HEK293 (cell line): ENCODE measurements around the gene MRPL4.
A peak's percentile ranks its signal among the peaks of the same experiment; 100 is the strongest.

Experiments used
- FEZF1 ChIP-seq: fragments of 450-650 bp; formaldehyde crosslinking; IDR thresholded peaks from 2 replicates; pipeline ENCODE4 v1.5.1; 2016; ENCODE audit warnings: missing biosample characterization, missing genetic modification characterization
- GFI1B ChIP-seq: fragments of 450-650 bp; formaldehyde crosslinking; IDR thresholded peaks from 2 replicates; pipeline ENCODE4 v1.5.1; 2016; ENCODE audit warnings: missing biosample characterization, missing genetic modification characterization
- GLI4 ChIP-seq: fragments of 450-650 bp; formaldehyde crosslinking; IDR thresholded peaks from 2 replicates; pipeline ENCODE4 v1.5.1; 2016; ENCODE audit warnings: missing biosample characterization, missing genetic modification characterization
- GLIS2 ChIP-seq: fragments of 450-650 bp; formaldehyde crosslinking; IDR thresholded peaks from 2 replicates; pipeline ENCODE4 v1.5.1; 2016; ENCODE audit warnings: missing biosample characterization, missing genetic modification characterization
- KLF7 ChIP-seq: fragments of 450-650 bp; formaldehyde crosslinking; IDR thresholded peaks from 2 replicates; pipeline ENCODE4 v1.5.1; 2016; ENCODE audit warnings: missing biosample characterization, missing genetic modification characterization, borderline replicate concordance
- MYNN ChIP-seq: fragments of 450-650 bp; formaldehyde crosslinking; IDR thresholded peaks from 2 replicates; pipeline ENCODE4 v1.5.1; 2016; ENCODE audit warnings: missing biosample characterization, missing genetic modification characterization, borderline replicate concordance
- SP3 ChIP-seq: fragments of 450-650 bp; formaldehyde crosslinking; IDR thresholded peaks from 2 replicates; pipeline ENCODE4 v1.5.1; 2016; ENCODE audit warnings: missing biosample characterization, missing genetic modification characterization
- ZBTB10 ChIP-seq: fragments of 450-650 bp; formaldehyde crosslinking; IDR thresholded peaks from 2 replicates; pipeline ENCODE4 v1.5.1; 2016; ENCODE audit warnings: missing biosample characterization, missing genetic modification characterization
- ZBTB20 ChIP-seq: fragments of 450-650 bp; formaldehyde crosslinking; IDR thresholded peaks from 2 replicates; pipeline ENCODE4 v1.5.1; 2016; ENCODE audit warnings: missing biosample characterization, missing genetic modification characterization
- ZEB2 ChIP-seq: fragments of 450-650 bp; formaldehyde crosslinking; IDR thresholded peaks from 2 replicates; pipeline ENCODE4 v1.5.1; 2016; ENCODE audit warnings: missing biosample characterization, missing genetic modification characterization
- ZFP3 ChIP-seq: fragments of 450-650 bp; formaldehyde crosslinking; IDR thresholded peaks from 2 replicates; pipeline ENCODE4 v1.5.1; 2016; ENCODE audit warnings: low read depth, missing biosample characterization, missing genetic modification characterization
- ZNF112 ChIP-seq: fragments of 450-650 bp; formaldehyde crosslinking; IDR thresholded peaks from 2 replicates; pipeline ENCODE4 v1.5.0; 2017; ENCODE audit warnings: missing biosample characterization, missing genetic modification characterization
- ZNF132 ChIP-seq: fragments of 450-650 bp; formaldehyde crosslinking; IDR thresholded peaks from 2 replicates; pipeline ENCODE4 v1.5.1; 2017; ENCODE audit warnings: missing biosample characterization, missing genetic modification characterization, borderline replicate concordance
- ZNF133 ChIP-seq: fragments of 450-650 bp; formaldehyde crosslinking; IDR thresholded peaks from 2 replicates; pipeline ENCODE4 v1.5.1; 2016; ENCODE audit warnings: missing biosample characterization, missing genetic modification characterization
- ZNF239 ChIP-seq: fragments of 450-650 bp; formaldehyde crosslinking; IDR thresholded peaks from 2 replicates; pipeline ENCODE4 v1.5.1; 2016; ENCODE audit warnings: missing biosample characterization, missing genetic modification characterization
- ZNF280D ChIP-seq: fragments of 450-650 bp; formaldehyde crosslinking; IDR thresholded peaks from 2 replicates; pipeline ENCODE4 v1.5.1; 2016; ENCODE audit warnings: missing biosample characterization, missing genetic modification characterization
- ZNF292 ChIP-seq: fragments of 450-650 bp; formaldehyde crosslinking; IDR thresholded peaks from 2 replicates; pipeline ENCODE4 v1.5.1; 2016; ENCODE audit warnings: low read depth, missing biosample characterization, missing genetic modification characterization, borderline replicate concordance
- ZNF302 ChIP-seq: fragments of 450-650 bp; formaldehyde crosslinking; IDR thresholded peaks from 2 replicates; pipeline ENCODE4 v1.5.1; 2016; ENCODE audit warnings: missing biosample characterization, missing genetic modification characterization, low read depth
- ZNF311 ChIP-seq: fragments of 450-650 bp; formaldehyde crosslinking; IDR thresholded peaks from 2 replicates; pipeline ENCODE4 v1.5.1; 2017; ENCODE audit warnings: missing biosample characterization, missing genetic modification characterization, borderline replicate concordance
- ZNF37A ChIP-seq: fragments of 450-650 bp; IDR thresholded peaks from 2 replicates; pipeline ENCODE4 v1.5.1; 2018; ENCODE audit warnings: missing biosample characterization, missing genetic modification characterization
- ZNF391 ChIP-seq: fragments of 450-650 bp; formaldehyde crosslinking; IDR thresholded peaks from 2 replicates; pipeline ENCODE4 v1.5.1; 2016; ENCODE audit warnings: low read depth, missing biosample characterization, missing genetic modification characterization, borderline replicate concordance
- ZNF404 ChIP-seq: fragments of 450-650 bp; formaldehyde crosslinking; IDR thresholded peaks from 2 replicates; pipeline ENCODE4 v1.5.1; 2017; ENCODE audit warnings: missing biosample characterization, missing genetic modification characterization
- ZNF416 ChIP-seq: fragments of 450-650 bp; formaldehyde crosslinking; IDR thresholded peaks from 2 replicates; pipeline ENCODE4 v1.5.1; 2016; ENCODE audit warnings: missing biosample characterization, missing genetic modification characterization
- ZNF529 ChIP-seq: fragments of 450-650 bp; formaldehyde crosslinking; IDR thresholded peaks from 2 replicates; pipeline ENCODE4 v1.5.1; 2017; ENCODE audit warnings: missing genetic modification characterization, missing biosample characterization; ENCODE audit not compliant: insufficient replicate concordance
- ZNF544 ChIP-seq: fragments of 450-650 bp; formaldehyde crosslinking; IDR thresholded peaks from 2 replicates; pipeline ENCODE4 v1.5.0; 2017; ENCODE audit warnings: missing biosample characterization, missing genetic modification characterization
- ZNF585B ChIP-seq: fragments of 450-650 bp; formaldehyde crosslinking; IDR thresholded peaks from 2 replicates; pipeline ENCODE4 v1.5.1; 2016; ENCODE audit warnings: missing biosample characterization, missing genetic modification characterization
- ZNF645 ChIP-seq: fragments of 450-650 bp; formaldehyde crosslinking; IDR thresholded peaks from 2 replicates; pipeline ENCODE4; 2016; ENCODE audit warnings: missing biosample characterization, missing genetic modification characterization
- ZNF747 ChIP-seq: fragments of 450-650 bp; formaldehyde crosslinking; IDR thresholded peaks from 2 replicates; pipeline ENCODE4 v1.5.1; 2016; ENCODE audit warnings: missing biosample characterization, missing genetic modification characterization
- ZNF777 ChIP-seq: fragments of 450-650 bp; formaldehyde crosslinking; IDR thresholded peaks from 2 replicates; pipeline ENCODE4 v1.5.1; 2017; ENCODE audit warnings: missing biosample characterization, missing genetic modification characterization, borderline replicate concordance
- ZNF791 ChIP-seq: fragments of 450-650 bp; formaldehyde crosslinking; IDR thresholded peaks from 2 replicates; pipeline ENCODE4 v1.5.1; 2016; ENCODE audit warnings: missing biosample characterization, missing genetic modification characterization
- ZSCAN23 ChIP-seq: fragments of 450-650 bp; formaldehyde crosslinking; IDR thresholded peaks from 2 replicates; pipeline ENCODE4 v1.5.1; 2016; ENCODE audit warnings: missing biosample characterization, missing genetic modification characterization
- ZSCAN5A ChIP-seq: fragments of 450-650 bp; formaldehyde crosslinking; IDR thresholded peaks from 2 replicates; pipeline ENCODE4 v1.5.1; 2016; ENCODE audit warnings: missing biosample characterization, missing genetic modification characterization

The MRPL4 gene

GRCh38 chr19:10269333-10270179, 17.5 kb downstream of the MRPL4 start (continued):
- TF ChIP-seq ZNF529 (no peak), ZNF239 (tag by site-specific recombination) (no peak), ZNF404 (tag by site-specific recombination) (no peak), ZNF292 (no peak), ZNF791 (tag by site-specific recombination) (no peak), GLIS2 (tag by site-specific recombination) (no peak), ZNF544 (tag by site-specific recombination) (no peak), ZNF391 (tag by site-specific recombination) (peak; percentile 71; the same call in 1 of the 2 replicates), ZNF280D (tag by site-specific recombination) (no peak), SP3 (tag by site-specific recombination) (no peak), ZNF112 (tag by site-specific recombination) (no peak), ZFP3 (tag by site-specific recombination) (no peak), ZSCAN5A (tag by site-specific recombination) (no peak), ZNF416 (no peak), KLF7 (no peak), GLI4 (tag by site-specific recombination) (no peak), ZNF747 (tag by site-specific recombination) (no peak), FEZF1 (tag by site-specific recombination) (no peak), ZNF311 (tag by site-specific recombination) (no peak), ZNF132 (tag by site-specific recombination) (no peak), ZNF302 (tag by site-specific recombination) (no peak), ZSCAN23 (tag by site-specific recombination) (no peak), ZBTB20 (tag by site-specific recombination) (no peak), MYNN (tag by site-specific recombination) (no peak), ZNF585B (tag by site-specific recombination) (no peak), ZBTB10 (no peak), ZNF645 (tag by site-specific recombination) (no peak), ZEB2 (0 out of 2 replicates have a peak, but pooled peaks have one; percentile 22), ZNF37A (tag by site-specific recombination) (no peak), ZNF777 (tag by site-specific recombination) (no peak), GFI1B (tag by site-specific recombination) (no peak), ZNF133 (tag by site-specific recombination) (no peak)
